PC-3 (cell line): ENCODE results near the gene YPEL2. TPM values are rescaled to one million over a fixed set of nuclear protein-coding genes. Genes with fewer than 3 reads are reported as not detected.

Experiments
- ATAC-seq: fragments of 200-7000 bp; cut with Tn5 transposase; 2 replicates; pipeline ENCODE4 v1.9.1; 2020; ENCODE audit warnings: mild to moderate bottlenecking, moderate library complexity
- BruUV-seq: library from RNA; stranded (reverse); fragments of 400-500 nt; replicated peaks from 2 replicates; lab custom pipeline; 2021; lab: Mats Ljungman, UMichigan
- CTCF ChIA-PET: fragments of 300-600 bp; sonication (Branson Sonifier 250); formaldehyde crosslinking; loops from one replicate; lab custom pipeline; 2022; ENCODE audit warnings: antibody characterized with exemption; lab: Charles Lee
- POLR2A ChIA-PET: fragments of 300-600 bp; sonication (Branson Sonifier 250); formaldehyde crosslinking; loops from one replicate; lab custom pipeline; 2022; ENCODE audit warnings: antibody characterized with exemption; ENCODE audit not compliant: unreplicated experiment; lab: Charles Lee
- DNase-seq: peaks from one replicate; pipeline ENCODE4 v3.0.0-alpha.2; 2015
- H2AFZ ChIP-seq: fragments of 300-600 bp; sonication (generic); 2 replicates; pipeline ENCODE4 v1.6.0; 2016; ENCODE audit warnings: antibody characterized with exemption, low read length
- H3F3A ChIP-seq: fragments of 300-600 bp; sonication (generic); one replicate; pipeline ENCODE4 v1.6.0; 2017; ENCODE audit warnings: antibody characterized with exemption, low read length, control low read depth, mild to moderate bottlenecking; ENCODE audit not compliant: unreplicated experiment
- H3K27ac ChIP-seq: fragments of 300-600 bp; sonication (generic); 2 replicates; pipeline ENCODE4 v1.5.1; 2016; ENCODE audit warnings: mild to moderate bottlenecking, low read length
- H3K27me3 ChIP-seq: fragments of 300-600 bp; sonication (generic); 2 replicates; pipeline ENCODE4 v1.6.1; 2016; ENCODE audit warnings: low read length, mixed read lengths
- H3K36me3 ChIP-seq: fragments of 300-600 bp; sonication (generic); 2 replicates; pipeline ENCODE4 v1.6.1; 2016; ENCODE audit warnings: low read depth, mixed run types, low read length, mixed read lengths
- H3K4me1 ChIP-seq: fragments of 300-600 bp; sonication (generic); 2 replicates; pipeline ENCODE4 v1.5.1; 2016; ENCODE audit warnings: low read length; ENCODE audit not compliant: insufficient read depth
- H3K4me2 ChIP-seq: fragments of 300-600 bp; sonication (generic); 2 replicates; pipeline ENCODE4 v1.6.0; 2016; ENCODE audit warnings: low read length
- H3K4me3 ChIP-seq: fragments of 300-600 bp; sonication (generic); 2 replicates; pipeline ENCODE4 v1.5.1; 2016; ENCODE audit warnings: mild to moderate bottlenecking, low read length, mixed read lengths
- H3K79me2 ChIP-seq: fragments of 300-600 bp; sonication (generic); 2 replicates; pipeline ENCODE4 v1.6.1; 2017; ENCODE audit warnings: low read length, mixed read lengths
- H3K9ac ChIP-seq: fragments of 300-600 bp; sonication (generic); 2 replicates; pipeline ENCODE4 v1.6.0; 2016; ENCODE audit warnings: mild to moderate bottlenecking, low read length
- H3K9me2 ChIP-seq: fragments of 300-600 bp; sonication (generic); replicated peaks from 2 replicates; pipeline ENCODE4 v1.6.1; 2016; ENCODE audit warnings: mixed run types, low read length, mixed read lengths
- H3K9me3 ChIP-seq: fragments of 300-600 bp; sonication (generic); 2 replicates; pipeline ENCODE4 v1.6.1; 2016; ENCODE audit warnings: low read length, mixed read lengths
- H4K20me1 ChIP-seq: fragments of 300-600 bp; sonication (generic); 2 replicates; pipeline ENCODE4 v1.6.1; 2016; ENCODE audit warnings: low read length, mixed read lengths
- CTCF ChIP-seq: fragments of 300-600 bp; sonication (generic); conservative IDR thresholded peaks from 2 replicates; pipeline ENCODE4 v1.5.1; 2017; ENCODE audit warnings: antibody characterized with exemption, low read depth, mild to moderate bottlenecking, low read length
- EZH2 ChIP-seq: fragments of 300-600 bp; sonication (generic); IDR thresholded peaks from one replicate; pipeline ENCODE4 v1.6.1; 2017; ENCODE audit warnings: antibody characterized with exemption, mild to moderate bottlenecking, low read length; ENCODE audit not compliant: unreplicated experiment
- EZH2phosphoT487 ChIP-seq: fragments of 300-600 bp; sonication (generic); IDR thresholded peaks from 2 replicates; pipeline ENCODE4 v1.6.1; 2018; ENCODE audit warnings: mild to moderate bottlenecking, antibody characterized with exemption, low read length, borderline replicate concordance
- intact Hi-C: fragments of 100-400 bp; cut with micrococcal nuclease; formaldehyde crosslinking; loops from 2 replicates; pipeline ENCODE4 v1.9.0; 2023
- total RNA-seq: library from RNA; depleted of rRNA; stranded (reverse); fragments of >200 nt; gene quantifications from 2 replicates; pipeline ENCODE4 v1.2.3, GENCODE V29; 2014

YPEL2 gene
- total RNA-seq, 1 experiment from 2014 or later, result 0.47 TPM

- CTCF ChIA-PET, result interaction anchor here (0.7 to 1.8 kb wide), 8 partner anchors 93 to 228 kb away, joined by 3 to 14 read pairs (median 5); partner anchors contain the start of gene GDPD1
- Histone ChIP-seq H3K27ac (no peak overlapping the region), H2AFZ (peak overlapping the region; percentile 77), H3K4me1 (peaks cover 21% of the 10 kb centered on the region), H3K4me3 (peak overlapping the region; percentile 82), H3K9ac (no peak overlapping the region), H3F3A (no peaks in the 10 kb centered on the region), H4K20me1 (no peaks in the 10 kb centered on the region), H3K36me3 (no peaks in the 10 kb centered on the region), H3K4me2 (peak overlapping the region; percentile 82), H3K9me2 (no peaks in the 10 kb centered on the region), H3K27me3 (peaks cover 16% of the 10 kb centered on the region), H3K79me2 (no peaks in the 10 kb centered on the region), H3K9me3 (no peaks in the 10 kb centered on the region)
- POLR2A ChIA-PET, result no interaction called here
- no peak for TF ChIP-seq CTCF
- no peak for TF ChIP-seq EZH2
- TF ChIP-seq EZH2phosphoT487, result no peak
- BruUV-seq, result no TSS peak
- ATAC-seq (no peak), DNase-seq (peak; percentile 24)
- intact Hi-C loops, result no loop called here
Measured at GRCh38 chr17:59330053-59330942, 1.2 kb upstream of the YPEL2 start.

- H4K20me1 ChIP-seq, result no peaks in the 10 kb centered on the region
- peaks cover 21% of the 10 kb centered on the region for H3K4me1 ChIP-seq
- H3K9me3 ChIP-seq, result no peaks in the 10 kb centered on the region
- peak; percentile 1; the same call in 1 of the 2 replicates for ATAC-seq
- peak overlapping the region; percentile 82 for H3K4me2 ChIP-seq
- ChIA-PET CTCF (no interaction called here), POLR2A (no interaction called here)
- H3K9me2 ChIP-seq, result no peaks in the 10 kb centered on the region
- no peaks in the 10 kb centered on the region for H3K79me2 ChIP-seq
- H2AFZ ChIP-seq, result peak overlapping the region; percentile 71
- H3K27ac ChIP-seq, result no peak overlapping the region
- H3K36me3 ChIP-seq, result no peaks in the 10 kb centered on the region
- 0 out of 2 replicates have a peak overlapping the region, but pooled peaks have one; percentile 10 for H3K9ac ChIP-seq
- H3K4me3 ChIP-seq, result peak overlapping the region; percentile 82
- DNase-seq, result no peak
- TF ChIP-seq CTCF (no peak), EZH2 (no peak), EZH2phosphoT487 (no peak)
- H3F3A ChIP-seq, result no peaks in the 10 kb centered on the region
- BruUV-seq, result no TSS peak
- intact Hi-C loops, result no loop called here
- peaks cover 16% of the 10 kb centered on the region for H3K27me3 ChIP-seq
Measured at GRCh38 chr17:59331929-59332748, 684 bp downstream of the YPEL2 start.
